ENCODE measurements around the gene HTR3B. TPM values are rescaled to one million over a fixed set of nuclear protein-coding genes. Genes with fewer than 3 reads are reported as not detected.
"Not testable (repeated sequence)": the region's sequence is repeated elsewhere in the genome, so short reads cannot be mapped to it uniquely, and the experiment has no call there.

HTR3B gene
- total RNA-seq, 1 donor: not detected

- TF ChIP-seq CTCF (IDR thresholded peaks at IDR 0.05; ENCODE audit: extremely low read depth, low read depth, low read length): no peak
- Histone ChIP-seq H3K4me1 (ENCODE audit: insufficient read depth, low read length) (no peaks in the 10 kb centered on the region), H3K79me2 (ENCODE audit: insufficient read depth, low read length) (no peaks in the 10 kb centered on the region), H3K4me2 (ENCODE audit: insufficient read depth, low read length) (no peak overlapping the region), H3K36me3 (ENCODE audit: insufficient read depth, low read length) (no peaks in the 10 kb centered on the region), H3K27me3 (ENCODE audit: insufficient read depth, low read length) (peaks cover 27% of the 10 kb centered on the region), H3K4me3 (ENCODE audit: insufficient read depth, low read length) (no peak overlapping the region), H3K27ac (ENCODE audit: low read depth, low read length) (no peak overlapping the region), H2AFZ (ENCODE audit: low read length) (no peak overlapping the region), H3K9me3 (ENCODE audit: low read depth, low read length) (no peaks in the 10 kb centered on the region), H4K20me1 (ENCODE audit: insufficient read depth, low read length) (no peaks in the 10 kb centered on the region)
- no peak for DNase-seq (ENCODE audit: insufficient read length, low spot score, missing footprints)
Measured at GRCh38 chr11:113906516-113906915, 1.9 kb downstream of the HTR3B start.

- no peaks in the 10 kb centered on the region for H3K9me3 ChIP-seq (ENCODE audit: low read depth, low read length)
- no peak overlapping the region for H3K27ac ChIP-seq (ENCODE audit: low read depth, low read length)
- H3K4me1 ChIP-seq (ENCODE audit: insufficient read depth, low read length): no peaks in the 10 kb centered on the region
- no peak overlapping the region for H2AFZ ChIP-seq (ENCODE audit: low read length)
- no peak overlapping the region for H3K4me2 ChIP-seq (ENCODE audit: insufficient read depth, low read length)
- TF ChIP-seq CTCF (IDR thresholded peaks at IDR 0.05; ENCODE audit: extremely low read depth, low read depth, low read length): no peak
- no peaks in the 10 kb centered on the region for H3K36me3 ChIP-seq (ENCODE audit: insufficient read depth, low read length)
- no peak for DNase-seq (ENCODE audit: insufficient read length, low spot score, missing footprints)
- peaks cover 27% of the 10 kb centered on the region for H3K27me3 ChIP-seq (ENCODE audit: insufficient read depth, low read length)
- no peaks in the 10 kb centered on the region for H4K20me1 ChIP-seq (ENCODE audit: insufficient read depth, low read length)
- H3K4me3 ChIP-seq (ENCODE audit: insufficient read depth, low read length): no peak overlapping the region
- H3K79me2 ChIP-seq (ENCODE audit: insufficient read depth, low read length): no peaks in the 10 kb centered on the region
Measured at GRCh38 chr11:113907152-113907551, 2.6 kb downstream of the HTR3B start.

GRCh38 chr11:113907681-113908080 is 3.1 kb downstream of the HTR3B start:
- Histone ChIP-seq H3K4me3 (ENCODE audit: insufficient read depth, low read length) (no peak overlapping the region), H3K4me1 (ENCODE audit: insufficient read depth, low read length) (no peaks in the 10 kb centered on the region), H3K27ac (ENCODE audit: low read depth, low read length) (no peak overlapping the region), H3K79me2 (ENCODE audit: insufficient read depth, low read length) (no peaks in the 10 kb centered on the region), H3K27me3 (ENCODE audit: insufficient read depth, low read length) (peaks cover 27% of the 10 kb centered on the region), H3K36me3 (ENCODE audit: insufficient read depth, low read length) (no peaks in the 10 kb centered on the region), H2AFZ (ENCODE audit: low read length) (no peak overlapping the region), H3K9me3 (ENCODE audit: low read depth, low read length) (no peaks in the 10 kb centered on the region), H3K4me2 (ENCODE audit: insufficient read depth, low read length) (no peak overlapping the region), H4K20me1 (ENCODE audit: insufficient read depth, low read length) (no peaks in the 10 kb centered on the region)
- DNase-seq (ENCODE audit: insufficient read length, low spot score, missing footprints): no peak
- TF ChIP-seq CTCF (IDR thresholded peaks at IDR 0.05; ENCODE audit: extremely low read depth, low read depth, low read length): no peak

GRCh38 chr11:113908098-113908497 is 3.5 kb downstream of the HTR3B start:
- DNase-seq (ENCODE audit: insufficient read length, low spot score, missing footprints): no peak
- Histone ChIP-seq H2AFZ (ENCODE audit: low read length) (no peak overlapping the region), H4K20me1 (ENCODE audit: insufficient read depth, low read length) (no peaks in the 10 kb centered on the region), H3K79me2 (ENCODE audit: insufficient read depth, low read length) (no peaks in the 10 kb centered on the region), H3K4me1 (ENCODE audit: insufficient read depth, low read length) (no peaks in the 10 kb centered on the region), H3K27me3 (ENCODE audit: insufficient read depth, low read length) (peaks cover 27% of the 10 kb centered on the region), H3K4me2 (ENCODE audit: insufficient read depth, low read length) (no peak overlapping the region), H3K36me3 (ENCODE audit: insufficient read depth, low read length) (no peaks in the 10 kb centered on the region), H3K27ac (ENCODE audit: low read depth, low read length) (no peak overlapping the region), H3K4me3 (ENCODE audit: insufficient read depth, low read length) (no peak overlapping the region), H3K9me3 (ENCODE audit: low read depth, low read length) (no peaks in the 10 kb centered on the region)
- TF ChIP-seq CTCF (IDR thresholded peaks at IDR 0.05; ENCODE audit: extremely low read depth, low read depth, low read length): no peak

GRCh38 chr11:113911491-113911890 is 6.9 kb downstream of the HTR3B start:
- not testable (repeated sequence) for DNase-seq (ENCODE audit: insufficient read length, low spot score, missing footprints); H3K79me2 ChIP-seq (ENCODE audit: insufficient read depth, low read length); H3K4me3 ChIP-seq (ENCODE audit: insufficient read depth, low read length); H4K20me1 ChIP-seq (ENCODE audit: insufficient read depth, low read length); H3K9me3 ChIP-seq (ENCODE audit: low read depth, low read length); H3K4me1 ChIP-seq (ENCODE audit: insufficient read depth, low read length); H2AFZ ChIP-seq (ENCODE audit: low read length); H3K4me2 ChIP-seq (ENCODE audit: insufficient read depth, low read length); H3K36me3 ChIP-seq (ENCODE audit: insufficient read depth, low read length); H3K27ac ChIP-seq (ENCODE audit: low read depth, low read length)
- peaks cover 22% of the 10 kb centered on the region for H3K27me3 ChIP-seq (ENCODE audit: insufficient read depth, low read length)

Measured in osteoblast (primary cell).